Mesenteric fat pad (tissue), 1 donor: Measurements from ENCODE around the gene PDS5A. TPM values are rescaled to one million over a fixed set of nuclear protein-coding genes. Genes with fewer than 3 reads are reported as not detected.
A peak's percentile ranks its signal among the peaks of the same experiment; 100 is the strongest.
"Not testable (repeated sequence)": the region's sequence is repeated elsewhere in the genome, so short reads cannot be mapped to it uniquely, and the experiment has no call there.

Source experiments
- DNase-seq: peaks from one replicate; pipeline ENCODE4 v3.0.0-alpha.2; 2020; ENCODE audit warnings: low spot score
- total RNA-seq: library from RNA; stranded (reverse); fragmentation: NEBNext Ultra II Directional; extraction: Animal tissue kit (Norgen Biotek cat#: 25700); gene quantifications from one replicate; pipeline ENCODE4 v1.2.1, GENCODE V29; 2021
- donor health status: DM: yes; HTN: yes; CAD: no.

PDS5A gene
- total RNA-seq, 1 donor from 2014 or later, result 69.8 TPM

- not testable (repeated sequence) for DNase-seq
These were observed 72.7 kb downstream of the PDS5A start for GRCh38 chr4:39905019-39905418.

- DNase-seq, result no peak
These were observed 76.7 kb downstream of the PDS5A start for GRCh38 chr4:39900966-39901365.

GRCh38 chr4:39899291-39899690, 78.4 kb downstream of the PDS5A start:
- DNase-seq, result no peak

- DNase-seq, result no peak
These were observed 79.7 kb downstream of the PDS5A start for GRCh38 chr4:39898015-39898414.

- no peak for DNase-seq
These were observed 84.0 kb downstream of the PDS5A start for GRCh38 chr4:39893693-39894072.

- no peak for DNase-seq
These were observed 84.6 kb downstream of the PDS5A start for GRCh38 chr4:39892988-39893692.

GRCh38 chr4:39889226-39889625, 88.5 kb downstream of the PDS5A start:
- DNase-seq, result no peak

- DNase-seq, result no peak
These were observed 89.2 kb downstream of the PDS5A start for GRCh38 chr4:39888541-39888940.

- no peak for DNase-seq
These were observed 94.1 kb downstream of the PDS5A start for GRCh38 chr4:39883646-39884045.

GRCh38 chr4:39881789-39882188, 95.9 kb downstream of the PDS5A start:
- no peak for DNase-seq

GRCh38 chr4:39877971-39878370, 99.7 kb downstream of the PDS5A start:
- no peak for DNase-seq

- no peak for DNase-seq
These were observed 103.9 kb downstream of the PDS5A start for GRCh38 chr4:39873823-39874222.

GRCh38 chr4:39865280-39865679, 112.4 kb downstream of the PDS5A start:
- DNase-seq, result no peak

- DNase-seq, result no peak
These were observed 113.3 kb downstream of the PDS5A start for GRCh38 chr4:39864391-39864790.

GRCh38 chr4:39860804-39861203, 116.9 kb downstream of the PDS5A start:
- DNase-seq, result no peak

- DNase-seq, result no peak
These were observed 121.7 kb downstream of the PDS5A start for GRCh38 chr4:39855909-39856512.

GRCh38 chr4:39852636-39853035, 125.1 kb downstream of the PDS5A start:
- no peak for DNase-seq

- no peak for DNase-seq
These were observed 127.0 kb downstream of the PDS5A start for GRCh38 chr4:39850727-39851126.

GRCh38 chr4:39846705-39847104, 131.0 kb downstream of the PDS5A start:
- no peak for DNase-seq

GRCh38 chr4:39846120-39846519, 131.6 kb downstream of the PDS5A start:
- DNase-seq, result no peak

- no peak for DNase-seq
These were observed 135.8 kb downstream of the PDS5A start for GRCh38 chr4:39841894-39842293.

GRCh38 chr4:39840516-39840915, 137.2 kb downstream of the PDS5A start:
- DNase-seq, result peak; percentile 85

GRCh38 chr4:39840027-39840426, 137.7 kb downstream of the PDS5A start:
- DNase-seq, result peak; percentile 35
